GM12891 (cell line): ENCODE data around the gene HMGXB3.

Experiments
- PAX5 ChIP-seq: IDR thresholded peaks from 2 replicates; pipeline ENCODE4 v1.6.1; 2011; ENCODE audit warnings: low read length, moderate library complexity, mild to moderate bottlenecking; ENCODE audit not compliant: insufficient read depth, severe bottlenecking
- POLR2A ChIP-seq: IDR thresholded peaks from 2 replicates; pipeline ENCODE4 v1.6.1; 2011; ENCODE audit warnings: low read depth, low read length, control low read depth
- POLR2AphosphoS5 ChIP-seq: IDR thresholded peaks from 2 replicates; pipeline ENCODE4 v1.6.1; 2011; ENCODE audit warnings: low read depth, low read length, control low read depth
- SPI1 ChIP-seq: IDR thresholded peaks from 2 replicates; pipeline ENCODE4 v1.6.1; 2011; ENCODE audit warnings: low read depth, low read length, control low read depth
- TAF1 ChIP-seq: IDR thresholded peaks from 2 replicates; pipeline ENCODE4 v1.6.1; 2011; ENCODE audit warnings: low read depth, low read length, control low read depth

DNA sequence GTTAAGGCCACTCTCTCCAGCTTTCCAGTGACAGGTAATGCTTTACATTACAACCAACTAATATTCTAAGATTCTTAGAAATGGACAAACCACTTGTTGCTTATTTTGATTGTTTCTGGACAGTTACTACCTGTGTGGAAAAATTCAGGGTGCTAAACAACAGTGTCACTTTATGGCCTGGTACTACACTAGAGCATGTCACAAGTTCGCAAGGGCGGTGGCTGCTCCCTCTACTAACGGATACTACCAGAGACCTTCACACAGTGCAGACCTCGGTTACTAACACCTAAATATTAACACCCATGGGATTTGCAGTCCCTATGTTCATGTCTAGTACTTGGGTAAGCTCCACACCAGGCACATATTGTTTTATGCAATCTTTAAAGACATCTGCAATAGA is 13.4 kb downstream of the HMGXB3 start:
- TF ChIP-seq POLR2A (no peak), TAF1 (no peak), POLR2AphosphoS5 (no peak), PAX5 (no peak), SPI1 (no peak)
